GM12891 (cell line): ENCODE results near the gene TMEM150B.

Source experiments
- POLR2A ChIP-seq: IDR thresholded peaks from 2 replicates; pipeline ENCODE4 v1.6.1; 2011; ENCODE audit warnings: low read depth, low read length, control low read depth
- TAF1 ChIP-seq: IDR thresholded peaks from 2 replicates; pipeline ENCODE4 v1.6.1; 2011; ENCODE audit warnings: low read depth, low read length, control low read depth

- no peak for TF ChIP-seq TAF1
- TF ChIP-seq POLR2A, result no peak
Observed at GRCh38 chr19:55316646-55317045, 8.5 kb downstream of the TMEM150B start.
